Activated CD8-positive, alpha-beta T cell treated with anti-CD3 and anti-CD28 coated beads for 36 hours (primary cell): Measurements from ENCODE around the gene RPS6KA1. TPM values are rescaled to one million over a fixed set of nuclear protein-coding genes. Genes with fewer than 3 reads are reported as not detected.

Experiments used
- ATAC-seq: fragments of 200-7000 bp; cut with Tn5 transposase; one replicate; pipeline ENCODE4 v1.10.0; 2021; ENCODE audit warnings: mild to moderate bottlenecking, moderate library complexity
- CTCF ChIA-PET: fragments of 350-600 bp; sonication (Branson Sonifier 250); formaldehyde crosslinking; loops from one replicate; lab custom pipeline; 2021; ENCODE audit warnings: antibody characterized with exemption; lab: Charles Lee
- POLR2A ChIA-PET: fragments of 350-600 bp; sonication (Branson Sonifier 250); formaldehyde crosslinking; loops from one replicate; lab custom pipeline; 2021; ENCODE audit warnings: antibody characterized with exemption; lab: Charles Lee
- DNase-seq: peaks from one replicate; pipeline ENCODE4 v3.0.0-alpha.2; 2020
- H3K27ac Mint-ChIP-seq: one replicate; pipeline ENCODE4 v1.8.0; 2021; ENCODE audit warnings: mild to moderate bottlenecking, mixed read lengths
- H3K27me3 Mint-ChIP-seq: one replicate; pipeline ENCODE4 v1.8.0; 2021; ENCODE audit warnings: mixed read lengths
- H3K36me3 Mint-ChIP-seq: one replicate; pipeline ENCODE4 v1.8.0; 2021; ENCODE audit warnings: low read depth, mixed read lengths
- H3K4me1 Mint-ChIP-seq: one replicate; pipeline ENCODE4 v1.8.0; 2021; ENCODE audit warnings: low read depth, mixed read lengths
- H3K4me3 Mint-ChIP-seq: one replicate; pipeline ENCODE4 v1.8.0; 2021; ENCODE audit warnings: mild to moderate bottlenecking, moderate library complexity, mixed read lengths
- H3K9me3 Mint-ChIP-seq: one replicate; pipeline ENCODE4 v1.8.0; 2021; ENCODE audit warnings: mixed read lengths
- CTCF ChIP-seq: fragments of 200-600 bp; IDR thresholded peaks from one replicate; pipeline ENCODE4 v1.8.0; 2022; ENCODE audit warnings: antibody characterized with exemption, mild to moderate bottlenecking
- intact Hi-C: fragments of 100-400 bp; cut with micrococcal nuclease; formaldehyde crosslinking; loops from one replicate; pipeline ENCODE4 v1.10.0; 2022
- total RNA-seq, 2 experiments: library from RNA; stranded (reverse); gene quantifications; one replicate each; pipeline ENCODE4 v1.2.3, GENCODE V29; 2021

Gene RPS6KA1
- total RNA-seq, 2 experiments from 2014 or later = 139 TPM

GRCh38 chr1:26530895-26531598, 1.5 kb downstream of the RPS6KA1 start:
- no peak overlapping the region for H3K27ac Mint-ChIP-seq
- ChIA-PET POLR2A (interaction anchor here (1.2 to 2.3 kb wide), 3 partner anchors 10 to 71 kb away, joined by 3 to 13 read pairs (median 3); no protein-coding TSS in a partner anchor), CTCF (interaction anchor here (1.5 to 4.4 kb wide), 5 partner anchors 7 to 71 kb away, joined by 5 to 26 read pairs (median 8); no protein-coding TSS in a partner anchor)
- H3K4me3 Mint-ChIP-seq = peak overlapping the region; percentile 82
- DNase-seq = no peak
- no peaks in the 10 kb centered on the region for H3K36me3 Mint-ChIP-seq
- no peak for ATAC-seq
- no peak for TF ChIP-seq CTCF
- H3K9me3 Mint-ChIP-seq = no peaks in the 10 kb centered on the region
- intact Hi-C loops = no loop called here
- H3K4me1 Mint-ChIP-seq = peaks cover 27% of the 10 kb centered on the region
- peaks cover 3% of the 10 kb centered on the region for H3K27me3 Mint-ChIP-seq

- ATAC-seq (no peak), DNase-seq (no peak)
- CTCF ChIA-PET = interaction anchor here (4.4 kb wide), 1 partner anchor 31 kb away, joined by 13 read pairs; no protein-coding TSS in a partner anchor
- Mint-ChIP-seq H3K27ac (no peak overlapping the region), H3K27me3 (peaks cover 3% of the 10 kb centered on the region), H3K4me1 (peaks cover 30% of the 10 kb centered on the region), H3K9me3 (no peaks in the 10 kb centered on the region), H3K36me3 (no peaks in the 10 kb centered on the region), H3K4me3 (no peak overlapping the region)
- TF ChIP-seq CTCF = no peak
- intact Hi-C loops = no loop called here
- POLR2A ChIA-PET = interaction anchor here (0.6 to 1.2 kb wide), 4 partner anchors 30 to 175 kb away, joined by 3 read pairs; no protein-coding TSS in a partner anchor
These were observed 2.1 kb downstream of the RPS6KA1 start for GRCh38 chr1:26531651-26532131.

- Mint-ChIP-seq H3K27ac (no peak overlapping the region), H3K36me3 (peaks cover 3% of the 10 kb centered on the region), H3K9me3 (no peaks in the 10 kb centered on the region), H3K27me3 (no peaks in the 10 kb centered on the region), H3K4me1 (peaks cover 44% of the 10 kb centered on the region), H3K4me3 (no peak overlapping the region)
- TF ChIP-seq CTCF = no peak
- ChIA-PET CTCF (interaction anchor here (2.1 to 4.4 kb wide), 2 partner anchors 8 to 33 kb away, joined by 11 to 13 read pairs; no protein-coding TSS in a partner anchor), POLR2A (interaction anchor here (1.0 to 1.1 kb wide), 2 partner anchors 8 to 11 kb away, joined by 3 read pairs; no protein-coding TSS in a partner anchor)
- intact Hi-C loops = no loop called here
- no peak for ATAC-seq
- no peak for DNase-seq
These were observed 4.5 kb downstream of the RPS6KA1 start for GRCh38 chr1:26533951-26534509.

- no peaks in the 10 kb centered on the region for H3K27me3 Mint-ChIP-seq
- DNase-seq = no peak
- POLR2A ChIA-PET = interaction anchor here (1.0 kb wide), 1 partner anchor 13 kb away, joined by 3 read pairs; no protein-coding TSS in a partner anchor
- no peak for TF ChIP-seq CTCF
- peaks cover 56% of the 10 kb centered on the region for H3K4me1 Mint-ChIP-seq
- H3K36me3 Mint-ChIP-seq = peaks cover 5% of the 10 kb centered on the region
- ATAC-seq = no peak
- CTCF ChIA-PET = interaction anchor here (1.6 to 4.4 kb wide), 2 partner anchors 35 to 65 kb away, joined by 3 to 13 read pairs; no protein-coding TSS in a partner anchor
- H3K27ac Mint-ChIP-seq = no peak overlapping the region
- H3K4me3 Mint-ChIP-seq = no peak overlapping the region
- H3K9me3 Mint-ChIP-seq = no peaks in the 10 kb centered on the region
- intact Hi-C loops = no loop called here
These were observed 5.6 kb downstream of the RPS6KA1 start for GRCh38 chr1:26535201-26535600.
